ENCODE results near the gene SNAPC1. TPM values are rescaled to one million over a fixed set of nuclear protein-coding genes. Genes with fewer than 3 reads are reported as not detected.
A peak's percentile ranks its signal among the peaks of the same experiment; 100 is the strongest.

The SNAPC1 gene
- total RNA-seq, 3 donors from 2014 or later: 2.0 to 4.8 (median 2.5) TPM

DNA sequence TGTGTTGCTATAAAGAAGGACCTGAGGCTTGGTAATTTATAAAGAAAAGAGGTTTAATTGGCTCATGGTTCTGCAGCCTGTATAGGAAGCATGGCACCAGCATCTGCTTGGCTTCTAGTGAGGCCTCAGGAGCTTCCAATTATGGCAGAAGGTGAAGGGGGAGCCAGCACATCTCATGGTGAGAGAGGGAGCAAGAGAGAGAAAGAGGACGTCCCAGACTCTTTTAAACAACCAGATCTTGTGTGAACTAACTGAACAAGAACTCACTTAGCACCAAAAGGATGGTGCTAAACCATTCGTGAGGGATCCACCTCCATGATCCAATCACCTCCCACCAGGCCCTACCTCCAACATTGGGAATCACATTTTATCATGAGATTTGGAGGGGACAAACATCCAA lies 6.1 kb upstream of the SNAPC1 start:
- no peak for ATAC-seq
- intact Hi-C loops (cut with DNase I, micrococcal nuclease): no loop called here
- Histone ChIP-seq H3K4me1 (ENCODE audit: low read depth) (no peaks in the 10 kb centered on the region), H3K9me3 (no peaks in the 10 kb centered on the region), H3K4me3 (no peak overlapping the region), H3K36me3 (ENCODE audit: low read depth) (no peaks in the 10 kb centered on the region)
- no peak for DNase-seq
- TF ChIP-seq, protein P1, sequence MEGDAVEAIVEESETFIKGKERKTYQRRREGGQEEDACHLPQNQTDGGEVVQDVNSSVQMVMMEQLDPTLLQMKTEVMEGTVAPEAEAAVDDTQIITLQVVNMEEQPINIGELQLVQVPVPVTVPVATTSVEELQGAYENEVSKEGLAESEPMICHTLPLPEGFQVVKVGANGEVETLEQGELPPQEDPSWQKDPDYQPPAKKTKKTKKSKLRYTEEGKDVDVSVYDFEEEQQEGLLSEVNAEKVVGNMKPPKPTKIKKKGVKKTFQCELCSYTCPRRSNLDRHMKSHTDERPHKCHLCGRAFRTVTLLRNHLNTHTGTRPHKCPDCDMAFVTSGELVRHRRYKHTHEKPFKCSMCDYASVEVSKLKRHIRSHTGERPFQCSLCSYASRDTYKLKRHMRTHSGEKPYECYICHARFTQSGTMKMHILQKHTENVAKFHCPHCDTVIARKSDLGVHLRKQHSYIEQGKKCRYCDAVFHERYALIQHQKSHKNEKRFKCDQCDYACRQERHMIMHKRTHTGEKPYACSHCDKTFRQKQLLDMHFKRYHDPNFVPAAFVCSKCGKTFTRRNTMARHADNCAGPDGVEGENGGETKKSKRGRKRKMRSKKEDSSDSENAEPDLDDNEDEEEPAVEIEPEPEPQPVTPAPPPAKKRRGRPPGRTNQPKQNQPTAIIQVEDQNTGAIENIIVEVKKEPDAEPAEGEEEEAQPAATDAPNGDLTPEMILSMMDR (IDR thresholded peaks at IDR 0.05): no peak

DNA sequence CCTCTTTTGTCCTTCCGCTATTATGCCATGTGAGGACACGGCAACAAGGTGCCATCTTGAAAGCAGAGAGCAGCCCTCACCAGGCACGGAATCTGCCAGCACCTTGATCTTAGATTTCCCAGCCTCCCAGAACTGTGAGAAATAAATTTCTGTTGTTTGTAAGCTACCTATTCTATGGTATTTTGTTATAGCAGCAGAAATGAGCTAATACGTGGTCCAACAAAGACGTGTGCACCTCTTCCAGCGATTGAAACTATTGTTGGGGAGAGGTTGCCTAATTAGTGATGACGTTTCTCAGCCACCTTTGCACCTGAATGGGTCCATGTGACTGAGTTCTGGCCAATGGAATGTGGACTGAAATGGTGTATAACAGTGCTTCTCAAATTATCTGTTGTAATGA lies 2.3 kb upstream of the SNAPC1 start:
- no peaks in the 10 kb centered on the region for H3K36me3 ChIP-seq (ENCODE audit: low read depth)
- ATAC-seq: no peak
- DNase-seq: no peak
- H3K4me3 ChIP-seq: no peak overlapping the region
- peaks cover 10% of the 10 kb centered on the region for H3K4me1 ChIP-seq (ENCODE audit: low read depth)
- TF ChIP-seq, protein P1 (IDR thresholded peaks at IDR 0.05): no peak
- intact Hi-C loops (cut with DNase I, micrococcal nuclease): loop anchor here (10.0 kb wide), 1 partner anchor 295 kb away; no protein-coding TSS in a partner anchor
- no peaks in the 10 kb centered on the region for H3K9me3 ChIP-seq

DNA sequence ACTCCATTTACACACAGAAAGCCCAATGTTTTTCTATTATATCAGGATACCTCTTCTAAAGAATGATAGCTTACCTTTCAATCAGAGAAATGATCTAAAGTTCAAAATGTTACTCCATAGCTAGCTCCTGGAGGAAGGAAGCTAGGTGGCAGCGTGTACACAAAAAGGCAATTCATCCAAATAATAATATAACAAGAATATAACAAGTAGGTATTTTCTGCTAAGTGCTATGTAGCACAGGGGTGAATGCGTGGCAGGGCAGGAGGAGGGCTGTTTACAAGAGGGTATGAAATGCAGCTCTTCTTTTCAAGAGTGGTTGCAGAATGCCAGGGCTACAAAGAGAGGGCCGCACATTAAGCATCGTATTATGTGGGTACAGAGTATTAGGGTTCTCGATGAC lies 663 bp upstream of the SNAPC1 start:
- peak; percentile 1 for ATAC-seq
- Histone ChIP-seq H3K36me3 (ENCODE audit: low read depth) (no peaks in the 10 kb centered on the region), H3K9me3 (no peaks in the 10 kb centered on the region), H3K4me3 (no peak overlapping the region), H3K4me1 (ENCODE audit: low read depth) (peaks cover 10% of the 10 kb centered on the region)
- DNase-seq: no peak
- intact Hi-C loops (cut with DNase I, micrococcal nuclease): loop anchor here (10.0 kb wide), 1 partner anchor 297 kb away; no protein-coding TSS in a partner anchor
- TF ChIP-seq, protein P1 (IDR thresholded peaks at IDR 0.05): no peak

DNA sequence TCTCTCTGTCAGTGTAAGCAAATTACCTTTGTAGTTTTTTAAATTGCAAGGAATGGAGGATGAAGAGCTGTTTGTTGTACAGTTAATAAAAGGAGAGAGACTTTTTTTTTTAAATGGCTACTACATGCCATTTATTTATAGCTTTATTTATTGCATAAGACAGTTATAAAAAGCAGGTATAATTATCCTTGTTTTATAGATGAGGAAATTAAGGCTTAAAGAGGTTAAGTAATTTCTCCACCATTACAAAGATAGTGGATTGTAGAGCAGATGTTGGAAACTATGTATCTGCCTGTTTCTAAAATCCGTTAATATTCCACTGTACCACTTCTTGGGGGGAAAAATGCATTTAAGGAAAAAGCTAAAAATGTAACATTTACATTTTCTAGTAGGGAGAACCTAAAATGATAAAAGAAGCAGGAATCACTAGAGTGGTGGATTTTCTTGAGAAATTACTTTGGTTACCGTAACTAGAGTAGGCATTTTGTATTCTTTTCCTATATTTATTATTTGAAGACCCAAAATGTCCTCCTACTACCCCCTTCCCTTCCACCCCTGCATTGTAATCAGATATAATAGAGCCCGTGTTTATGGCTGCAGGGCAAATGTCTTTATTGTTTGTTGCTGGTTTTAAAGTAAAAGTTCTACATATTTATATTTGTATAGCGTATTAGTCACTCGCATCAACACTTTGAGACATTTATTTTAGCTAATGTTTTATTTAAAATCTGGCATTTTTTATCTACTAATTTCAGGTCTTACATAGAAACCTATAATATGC lies 2.3 kb downstream of the SNAPC1 start:
- H3K9me3 ChIP-seq: no peaks in the 10 kb centered on the region
- H3K4me3 ChIP-seq: no peak overlapping the region
- TF ChIP-seq, protein P1 (IDR thresholded peaks at IDR 0.05): no peak
- no peak for ATAC-seq
- peaks cover 10% of the 10 kb centered on the region for H3K4me1 ChIP-seq (ENCODE audit: low read depth)
- DNase-seq: no peak
- no peaks in the 10 kb centered on the region for H3K36me3 ChIP-seq (ENCODE audit: low read depth)
- intact Hi-C loops (cut with DNase I, micrococcal nuclease): loop anchor here (10.0 kb wide), 1 partner anchor 300 kb away; no protein-coding TSS in a partner anchor

GRCh38 chr14:61765225-61765943 lies 3.2 kb downstream of the SNAPC1 start:
- ATAC-seq: no peak
- H3K4me1 ChIP-seq (ENCODE audit: low read depth): peaks cover 10% of the 10 kb centered on the region
- H3K4me3 ChIP-seq: no peak overlapping the region
- H3K36me3 ChIP-seq (ENCODE audit: low read depth): no peaks in the 10 kb centered on the region
- DNase-seq: no peak
- TF ChIP-seq, protein P1 (IDR thresholded peaks at IDR 0.05): no peak
- intact Hi-C loops (cut with DNase I, micrococcal nuclease): loop anchor here (10.0 kb wide), 1 partner anchor 301 kb away; no protein-coding TSS in a partner anchor
- H3K9me3 ChIP-seq: no peaks in the 10 kb centered on the region
